Neural cell (in vitro differentiated cells): Measurements from ENCODE around the gene PPY. TPM values are rescaled to one million over a fixed set of nuclear protein-coding genes. Genes with fewer than 3 reads are reported as not detected.
A peak's percentile ranks its signal among the peaks of the same experiment; 100 is the strongest.

Experiments used
- H2AFZ ChIP-seq: fragments of 200-600, 300-800 bp; sonication (generic), shearing (Covaris generic); 2 replicates; pipeline ENCODE4 v1.6.0; 2014; ENCODE audit warnings: low read depth, mild to moderate bottlenecking, antibody characterized with exemption, low read length, moderate library complexity
- H3F3A ChIP-seq: fragments of 200-600 bp; shearing (Covaris generic); 2 replicates; pipeline ENCODE4 v1.6.1; 2016; ENCODE audit warnings: mild to moderate bottlenecking, moderate library complexity, mixed read lengths, antibody characterized with exemption, low read length; ENCODE audit not compliant: insufficient read depth, poor library complexity, severe bottlenecking
- H3K27ac ChIP-seq: fragments of 200-600, 300-800 bp; sonication (generic), shearing (Covaris generic); 2 replicates; pipeline ENCODE4 v1.5.1; 2014; ENCODE audit warnings: mild to moderate bottlenecking, low read length, moderate library complexity
- H3K27me3 ChIP-seq: fragments of 300-800, 200-600 bp; sonication (generic), shearing (Covaris generic); 2 replicates; pipeline ENCODE4 v1.6.0; 2014; ENCODE audit warnings: mild to moderate bottlenecking, low read depth, low read length, moderate library complexity; ENCODE audit not compliant: insufficient read depth
- H3K36me3 ChIP-seq: fragments of 300-800, 200-600 bp; sonication (generic), shearing (Covaris generic); 2 replicates; pipeline ENCODE4 v1.5.1; 2014; ENCODE audit warnings: mild to moderate bottlenecking, antibody characterized with exemption, low read length, moderate library complexity; ENCODE audit not compliant: insufficient read depth
- H3K4me2 ChIP-seq: fragments of 300-800, 200-600 bp; sonication (generic), shearing (Covaris generic); 2 replicates; pipeline ENCODE4 v1.6.0; 2014; ENCODE audit warnings: mild to moderate bottlenecking, low read length
- H3K4me3 ChIP-seq: fragments of 300-800, 200-600 bp; sonication (generic), shearing (Covaris generic); 2 replicates; pipeline ENCODE4 v1.5.1; 2014; ENCODE audit warnings: mild to moderate bottlenecking, low read length, moderate library complexity
- H3K79me2 ChIP-seq: fragments of 200-600 bp; shearing (Covaris generic); replicated peaks from 2 replicates; pipeline ENCODE4 v1.6.0; 2014; ENCODE audit warnings: mild to moderate bottlenecking, low read length, moderate library complexity; ENCODE audit not compliant: insufficient read depth
- H3K9ac ChIP-seq: fragments of 300-800, 200-600 bp; sonication (generic), shearing (Covaris generic); 2 replicates; pipeline ENCODE4 v1.6.1; 2016; ENCODE audit warnings: mild to moderate bottlenecking, low read length, mixed read lengths
- H3K9me2 ChIP-seq: fragments of 200-600 bp; shearing (Covaris generic); 2 replicates; pipeline ENCODE4 v1.6.1; 2016; ENCODE audit warnings: mild to moderate bottlenecking, low read length, mixed read lengths; ENCODE audit not compliant: insufficient read depth
- H3K9me3 ChIP-seq: fragments of 200-600, 300-800 bp; sonication (generic), shearing (Covaris generic); 2 replicates; pipeline ENCODE4 v1.6.1; 2016; ENCODE audit warnings: mild to moderate bottlenecking, mixed run types, low read length, moderate library complexity, mixed read lengths
- H4K20me1 ChIP-seq: fragments of 200-600 bp; shearing (Covaris generic); 2 replicates; pipeline ENCODE4 v1.6.1; 2016; ENCODE audit warnings: mild to moderate bottlenecking, mixed run types; ENCODE audit not compliant: insufficient read depth
- CTCF ChIP-seq: fragments of 450-650 bp; IDR thresholded peaks from 2 replicates; pipeline ENCODE4 v1.5.1; 2014; ENCODE audit warnings: antibody characterized with exemption, mild to moderate bottlenecking, moderate library complexity; ENCODE audit not compliant: poor library complexity, severe bottlenecking
- EP300 ChIP-seq: fragments of 450-650 bp; conservative IDR thresholded peaks from 2 replicates; pipeline ENCODE4 v1.6.1; 2014; ENCODE audit warnings: antibody characterized with exemption, mild to moderate bottlenecking, moderate library complexity; ENCODE audit not compliant: poor library complexity, severe bottlenecking
- EZH2 ChIP-seq: fragments of 200-600, 300-800 bp; shearing (Covaris generic), sonication (generic); IDR thresholded peaks from 2 replicates; pipeline ENCODE4 v1.6.1; 2014; ENCODE audit warnings: antibody characterized with exemption, low read length, borderline replicate concordance, mild to moderate bottlenecking; ENCODE audit not compliant: insufficient read depth, poor library complexity, severe bottlenecking
- MXI1 ChIP-seq: fragments of 450-650 bp; conservative IDR thresholded peaks from 2 replicates; pipeline ENCODE4 v1.6.1; 2014; ENCODE audit warnings: antibody characterized with exemption, mild to moderate bottlenecking; ENCODE audit not compliant: poor library complexity, severe bottlenecking
- POLR2AphosphoS5 ChIP-seq: IDR thresholded peaks from 2 replicates; pipeline ENCODE4 v1.6.1; 2012
- RAD21 ChIP-seq: fragments of 450-650 bp; conservative IDR thresholded peaks from 2 replicates; pipeline ENCODE4 v1.6.1; 2014; ENCODE audit warnings: antibody characterized with exemption, mild to moderate bottlenecking, moderate library complexity
- REST ChIP-seq: IDR thresholded peaks from 2 replicates; pipeline ENCODE4 v1.6.1; 2012; ENCODE audit warnings: borderline replicate concordance
- SMC3 ChIP-seq: fragments of 450-650 bp; conservative IDR thresholded peaks from 2 replicates; pipeline ENCODE4 v1.6.1; 2014; ENCODE audit warnings: antibody characterized with exemption, mild to moderate bottlenecking, moderate library complexity; ENCODE audit not compliant: poor library complexity
- TAF1 ChIP-seq: IDR thresholded peaks from 2 replicates; pipeline ENCODE4 v1.6.1; 2012; ENCODE audit warnings: low read depth
- polyA plus RNA-seq: library from polyadenylated mRNA; depleted of rRNA; stranded (reverse); fragments of >200 nt; gene quantifications from 2 replicates; pipeline ENCODE4 v1.2.3, GENCODE V29; 2014

The PPY gene
- polyA plus RNA-seq, 1 donor from 2014 or later, result not detected

- H3K9ac ChIP-seq, result no peak overlapping the region
- H3K27ac ChIP-seq, result no peak overlapping the region
- H2AFZ ChIP-seq, result no peak overlapping the region
- no peaks in the 10 kb centered on the region for H3K79me2 ChIP-seq
- no peaks in the 10 kb centered on the region for H3K9me2 ChIP-seq
- H3K36me3 ChIP-seq, result no peaks in the 10 kb centered on the region
- TF ChIP-seq REST (no peak), TAF1 (no peak)
- no peaks in the 10 kb centered on the region for H3K9me3 ChIP-seq
- peak overlapping the region; percentile 31 for H3K4me3 ChIP-seq
- peaks cover 20% of the 10 kb centered on the region for H3K27me3 ChIP-seq
- H3F3A ChIP-seq, result no peaks in the 10 kb centered on the region
- H4K20me1 ChIP-seq, result no peaks in the 10 kb centered on the region
- H3K4me2 ChIP-seq, result no peak overlapping the region
These were observed 15.0 kb downstream of the PPY start for GRCh38 chr17:43927060-43927864.

- no peak overlapping the region for H3K27ac ChIP-seq
- no peaks in the 10 kb centered on the region for H3K9me3 ChIP-seq
- H3K9ac ChIP-seq, result no peak overlapping the region
- H3K4me2 ChIP-seq, result no peak overlapping the region
- no peaks in the 10 kb centered on the region for H3K79me2 ChIP-seq
- no peak overlapping the region for H3K4me3 ChIP-seq
- no peaks in the 10 kb centered on the region for H3F3A ChIP-seq
- no peak overlapping the region for H2AFZ ChIP-seq
- H3K27me3 ChIP-seq, result peaks cover 20% of the 10 kb centered on the region
- no peaks in the 10 kb centered on the region for H3K9me2 ChIP-seq
- no peaks in the 10 kb centered on the region for H3K36me3 ChIP-seq
- no peak for TF ChIP-seq MXI1
- TF ChIP-seq EP300, result no peak
- TF ChIP-seq RAD21, result no peak
- TF ChIP-seq POLR2AphosphoS5, result no peak
- no peak for TF ChIP-seq REST
- TF ChIP-seq TAF1, result no peak
- no peak for TF ChIP-seq SMC3
- TF ChIP-seq EZH2, result no peak
- no peak for TF ChIP-seq CTCF
- no peaks in the 10 kb centered on the region for H4K20me1 ChIP-seq
These were observed 17.7 kb downstream of the PPY start for GRCh38 chr17:43924558-43924957.
